GM19099 (cell line): Measurements from ENCODE around the gene TMEM59.

Source experiments
- POLR2A ChIP-seq: IDR thresholded peaks from 3 replicates; pipeline ENCODE4 v1.6.1; 2011; ENCODE audit warnings: low read depth; ENCODE audit not compliant: insufficient read length; ENCODE audit errors: extremely low read depth

Gene TMEM59

DNA sequence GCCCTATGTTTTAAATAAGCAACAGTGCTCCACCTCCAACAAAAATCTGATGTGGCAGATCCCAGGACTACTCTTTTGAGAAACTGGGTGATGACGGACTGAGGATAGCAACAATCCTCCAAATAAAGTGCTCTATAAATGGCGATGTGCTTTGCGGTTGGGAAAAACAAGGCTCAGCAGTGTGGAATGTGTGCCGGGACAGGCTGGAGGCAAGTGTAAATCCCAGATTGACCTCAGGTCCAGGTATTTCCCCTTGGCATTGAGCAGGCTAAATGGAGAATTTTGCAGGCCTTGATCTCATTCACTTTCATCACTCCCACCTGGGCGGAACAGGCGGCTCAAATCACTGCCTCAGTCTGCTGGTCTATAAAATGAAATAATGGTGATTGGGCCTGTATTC is 71.8 kb downstream of the TMEM59 start:
- no peak for TF ChIP-seq POLR2A

DNA sequence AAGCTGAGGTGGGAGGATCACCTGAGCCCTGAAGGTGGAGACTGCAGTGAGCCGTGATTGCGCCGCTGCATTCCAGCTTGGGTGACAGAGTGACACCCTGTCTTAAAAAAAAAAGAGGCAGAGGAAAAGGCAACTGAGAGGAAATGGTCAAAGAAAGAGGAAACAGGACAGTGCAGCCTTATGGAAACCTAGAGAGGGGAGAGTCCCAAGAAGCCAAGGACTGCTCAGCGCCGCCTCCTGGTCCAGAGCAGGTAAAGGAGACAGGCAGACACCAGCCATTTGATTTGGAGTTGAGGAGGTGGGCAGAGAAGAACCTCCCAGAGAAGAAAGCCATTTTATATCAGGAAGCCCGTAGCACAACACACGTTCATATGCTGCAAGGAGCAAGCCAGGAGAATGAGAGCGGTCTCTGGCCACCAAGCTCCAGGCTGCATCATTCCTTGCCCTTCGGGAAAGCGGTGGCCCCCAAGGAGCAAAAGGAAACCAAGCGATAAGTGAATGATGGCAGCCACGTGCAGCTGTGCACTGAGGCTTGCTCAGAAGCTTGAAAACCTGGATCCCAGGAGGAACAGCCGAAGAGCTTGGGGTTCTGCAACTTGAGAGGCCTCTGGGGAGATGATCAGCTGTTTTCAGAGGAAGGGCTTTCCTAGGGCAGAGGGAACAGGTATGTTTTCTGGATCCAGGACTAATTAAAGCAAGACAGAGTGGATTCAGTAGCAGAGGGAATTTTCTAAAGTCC is 73.1 kb downstream of the TMEM59 start:
- no peak for TF ChIP-seq POLR2A
